ENCODE data around the gene DOCK7. TPM values are rescaled to one million over a fixed set of nuclear protein-coding genes. Genes with fewer than 3 reads are reported as not detected.

DOCK7 gene
- total and polyA plus RNA-seq, 2 of the 13 experiments (the other 11 are each of a cell fraction or from before 2014, with no cell fraction given): 45.7 to 67.2 TPM

DNA sequence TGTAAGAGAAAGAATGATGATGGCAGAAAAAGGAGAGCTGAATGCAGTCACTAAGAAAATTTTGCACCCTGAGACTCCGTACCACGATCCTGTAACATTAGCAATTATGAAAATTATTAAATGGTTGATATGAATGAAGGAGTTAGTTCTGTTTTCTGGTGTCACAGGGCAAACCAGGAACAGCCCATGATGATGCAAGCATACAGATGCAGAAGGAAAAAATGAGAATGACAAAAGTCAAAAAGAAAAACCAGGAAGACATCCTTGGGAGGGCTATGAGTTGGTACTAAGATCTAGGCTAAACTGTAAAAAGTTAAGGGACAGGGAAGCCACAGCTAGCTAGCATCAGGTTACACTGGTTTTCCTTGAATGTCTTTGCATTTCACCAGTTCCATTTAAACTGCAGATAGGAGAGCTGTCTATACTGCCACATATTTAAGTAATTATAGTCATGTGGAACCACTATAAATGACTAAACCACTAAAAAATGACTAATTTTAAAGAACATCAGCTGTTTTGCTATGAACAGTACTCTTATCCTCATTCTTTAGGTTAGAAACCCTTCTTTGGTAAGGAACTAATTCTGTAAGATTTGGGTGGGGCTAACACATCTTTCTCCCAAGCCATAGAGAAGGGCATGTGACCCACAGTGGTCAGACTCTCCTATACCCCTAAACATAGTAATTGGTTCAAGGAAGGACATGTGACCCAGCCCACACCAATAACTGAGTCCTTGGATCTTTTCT, 11.4 kb downstream of the DOCK7 start (continued):
- TF ChIP-seq, protein P1, sequence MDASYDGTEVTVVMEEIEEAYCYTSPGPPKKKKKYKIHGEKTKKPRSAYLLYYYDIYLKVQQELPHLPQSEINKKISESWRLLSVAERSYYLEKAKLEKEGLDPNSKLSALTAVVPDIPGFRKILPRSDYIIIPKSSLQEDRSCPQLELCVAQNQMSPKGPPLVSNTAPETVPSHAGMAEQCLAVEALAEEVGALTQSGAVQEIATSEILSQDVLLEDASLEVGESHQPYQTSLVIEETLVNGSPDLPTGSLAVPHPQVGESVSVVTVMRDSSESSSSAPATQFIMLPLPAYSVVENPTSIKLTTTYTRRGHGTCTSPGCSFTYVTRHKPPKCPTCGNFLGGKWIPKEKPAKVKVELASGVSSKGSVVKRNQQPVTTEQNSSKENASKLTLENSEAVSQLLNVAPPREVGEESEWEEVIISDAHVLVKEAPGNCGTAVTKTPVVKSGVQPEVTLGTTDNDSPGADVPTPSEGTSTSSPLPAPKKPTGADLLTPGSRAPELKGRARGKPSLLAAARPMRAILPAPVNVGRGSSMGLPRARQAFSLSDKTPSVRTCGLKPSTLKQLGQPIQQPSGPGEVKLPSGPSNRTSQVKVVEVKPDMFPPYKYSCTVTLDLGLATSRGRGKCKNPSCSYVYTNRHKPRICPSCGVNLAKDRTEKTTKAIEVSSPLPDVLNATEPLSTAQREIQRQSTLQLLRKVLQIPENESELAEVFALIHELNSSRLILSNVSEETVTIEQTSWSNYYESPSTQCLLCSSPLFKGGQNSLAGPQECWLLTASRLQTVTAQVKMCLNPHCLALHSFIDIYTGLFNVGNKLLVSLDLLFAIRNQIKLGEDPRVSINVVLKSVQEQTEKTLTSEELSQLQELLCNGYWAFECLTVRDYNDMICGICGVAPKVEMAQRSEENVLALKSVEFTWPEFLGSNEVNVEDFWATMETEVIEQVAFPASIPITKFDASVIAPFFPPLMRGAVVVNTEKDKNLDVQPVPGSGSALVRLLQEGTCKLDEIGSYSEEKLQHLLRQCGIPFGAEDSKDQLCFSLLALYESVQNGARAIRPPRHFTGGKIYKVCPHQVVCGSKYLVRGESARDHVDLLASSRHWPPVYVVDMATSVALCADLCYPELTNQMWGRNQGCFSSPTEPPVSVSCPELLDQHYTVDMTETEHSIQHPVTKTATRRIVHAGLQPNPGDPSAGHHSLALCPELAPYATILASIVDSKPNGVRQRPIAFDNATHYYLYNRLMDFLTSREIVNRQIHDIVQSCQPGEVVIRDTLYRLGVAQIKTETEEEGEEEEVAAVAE (CRISPR knock-in tag; IDR thresholded peaks at IDR 0.05; ENCODE audit: borderline replicate concordance): no peak
- no peak for TF ChIP-seq HNF4A (CRISPR knock-in tag; IDR thresholded peaks at IDR 0.05)

DNA sequence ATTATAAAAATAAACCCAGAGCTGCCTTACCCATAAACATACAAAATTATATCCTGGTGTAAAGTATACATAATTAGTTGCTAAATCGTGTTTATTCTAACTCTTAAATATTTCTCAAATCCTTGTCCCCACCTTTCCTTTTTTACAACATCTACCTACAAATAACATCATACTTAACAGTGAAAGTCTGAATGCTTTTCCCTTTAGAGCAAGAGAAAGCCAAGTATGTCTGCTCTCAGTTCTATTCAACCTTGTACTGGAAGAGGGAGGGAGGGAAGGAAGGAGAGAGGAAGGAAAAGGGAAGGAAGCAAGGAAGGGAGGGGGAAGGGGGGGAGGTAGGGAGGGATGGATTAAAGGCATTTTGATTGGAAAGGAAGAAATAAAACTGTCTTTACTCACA, 14.6 kb downstream of the DOCK7 start:
- H3K9ac ChIP-seq (ENCODE audit: insufficient read depth, low read depth, low read length): no peak overlapping the region
- peaks cover 0 to 5% of the 10 kb centered on the region in 2 experiments; a peak in 2 of 5 replicates for H3K36me3 ChIP-seq (replicated peaks in 1 of 2; ENCODE audit: control insufficient read depth in 1 of 2, insufficient read depth in 2 of 2, low read length in 2 of 2)
- no peaks in the 10 kb centered on the region for H3K27me3 ChIP-seq (ENCODE audit: control insufficient read depth in 1 of 2, insufficient read depth in 2 of 2, low read length in 2 of 2)
- no peak overlapping the region for H3K27ac ChIP-seq (ENCODE audit: extremely low read length, insufficient read depth, low read length)
- no peak overlapping the region for H3K4me2 ChIP-seq (ENCODE audit: low read depth, low read length)
- H3K79me2 ChIP-seq (ENCODE audit: insufficient read depth, low read length): peaks cover 84% of the 10 kb centered on the region
- no peaks in the 10 kb centered on the region for H4K20me1 ChIP-seq (ENCODE audit: insufficient read depth, low read length)
- FAIRE-seq (no peak), DNase-seq (ENCODE audit: low spot score) (no peak), ATAC-seq (no peak)
- 92% methylated on average over 1 of the region's 1 CpG for WGBS (ENCODE audit: low lambda C conversion rate)
- TF ChIP-seq HNRNPK (IDR thresholded peaks at IDR 0.05; ENCODE audit: low read depth, low read length, poor library complexity, severe bottlenecking): peak; percentile 69
- no peak for TF ChIP-seq BORCS8-MEF2B (CRISPR knock-in tag; IDR thresholded peaks at IDR 0.05)
- peaks cover 73% of the 10 kb centered on the region for H3K4me1 ChIP-seq (ENCODE audit: insufficient read depth, low read length)
- intact Hi-C loops (cut with micrococcal nuclease; ENCODE audit: unreplicated experiment): no loop called here
- CTCF ChIA-PET (ENCODE audit: low intra/inter-chr PET ratio, low total read pairs): no interaction called here
- POLR2A ChIA-PET: no interaction called here
- in situ Hi-C loops (cut with HindIII; ENCODE audit: extremely low pct_ligation_motif_present, low pct_unique_long_range_greater_than_20kb): no loop called here
- H3K9me3 ChIP-seq (ENCODE audit: low read length): no peaks in the 10 kb centered on the region
- H3K4me3 ChIP-seq (replicated peaks in 1 of 3; ENCODE audit: insufficient read depth in 1 of 3, low read depth in 2 of 3, low read length in 3 of 3): no peak overlapping the region
- no peak overlapping the region for H2AFZ ChIP-seq (ENCODE audit: low read length)
- BruUV-seq (replicated peaks): no TSS peak

All from HepG2 (cell line).